ACC112 (cell line): ENCODE measurements around the gene RAMACL.

Experiments
- H2AFZ ChIP-seq: fragments of 200-600 bp; sonication (generic); one replicate; pipeline ENCODE4 v1.6.0; 2017; ENCODE audit warnings: antibody characterized with exemption, low read length; ENCODE audit not compliant: unreplicated experiment
- H3K27ac ChIP-seq: fragments of 200-600 bp; sonication (generic); 2 replicates; pipeline ENCODE4 v1.5.1; 2014; ENCODE audit warnings: low read depth, mild to moderate bottlenecking, antibody characterized with exemption, low read length, moderate library complexity
- H3K27me3 ChIP-seq: fragments of 200-600 bp; sonication (generic); 2 replicates; pipeline ENCODE4 v1.6.1; 2014; ENCODE audit warnings: mild to moderate bottlenecking, antibody characterized with exemption, low read length, moderate library complexity, mixed read lengths; ENCODE audit not compliant: insufficient read depth
- H3K36me3 ChIP-seq: fragments of 200-600 bp; sonication (generic); 2 replicates; pipeline ENCODE4 v1.6.1; 2016; ENCODE audit warnings: mild to moderate bottlenecking, antibody characterized with exemption, low read length, moderate library complexity, mixed read lengths; ENCODE audit not compliant: insufficient read depth
- H3K4me1 ChIP-seq: fragments of 200-600 bp; sonication (generic); one replicate; pipeline ENCODE4 v1.6.1; 2016; ENCODE audit warnings: low read length, mixed read lengths; ENCODE audit not compliant: insufficient read depth, unreplicated experiment, control insufficient read depth
- H3K4me3 ChIP-seq: fragments of 200-600 bp; sonication (generic); 2 replicates; pipeline ENCODE4 v1.5.1; 2014; ENCODE audit warnings: mild to moderate bottlenecking, low read depth, low read length
- H3K79me2 ChIP-seq: fragments of 200-600 bp; sonication (generic); one replicate; pipeline ENCODE4 v1.6.0; 2016; ENCODE audit warnings: low read length; ENCODE audit not compliant: control insufficient read depth, unreplicated experiment, insufficient read depth

RAMACL gene

GRCh38 chr6:166563200-166563599 is 23.3 kb downstream of the RAMACL start:
- H3K36me3 ChIP-seq, result peaks cover 8% of the 10 kb centered on the region; the same call in 1 of the 2 replicates
- H3K79me2 ChIP-seq, result peaks cover 65% of the 10 kb centered on the region
- H3K27ac ChIP-seq, result no peak overlapping the region
- no peaks in the 10 kb centered on the region for H3K27me3 ChIP-seq
- H3K4me1 ChIP-seq, result peaks cover 44% of the 10 kb centered on the region
- H3K4me3 ChIP-seq, result no peak overlapping the region
- no peak overlapping the region for H2AFZ ChIP-seq

- H3K4me3 ChIP-seq, result no peak overlapping the region
- H3K79me2 ChIP-seq, result peaks cover 63% of the 10 kb centered on the region
- peaks cover 44% of the 10 kb centered on the region for H3K4me1 ChIP-seq
- H2AFZ ChIP-seq, result no peak overlapping the region
- H3K36me3 ChIP-seq, result peaks cover 8% of the 10 kb centered on the region; the same call in 1 of the 2 replicates
- no peak overlapping the region for H3K27ac ChIP-seq
- H3K27me3 ChIP-seq, result no peaks in the 10 kb centered on the region
Measured at GRCh38 chr6:166562726-166563125, 23.8 kb downstream of the RAMACL start.

GRCh38 chr6:166561771-166562359 is 24.6 kb downstream of the RAMACL start:
- Histone ChIP-seq H3K4me1 (peaks cover 45% of the 10 kb centered on the region), H3K27ac (no peak overlapping the region), H2AFZ (no peak overlapping the region), H3K4me3 (no peak overlapping the region), H3K79me2 (peaks cover 61% of the 10 kb centered on the region), H3K36me3 (peaks cover 8% of the 10 kb centered on the region; the same call in 1 of the 2 replicates), H3K27me3 (no peaks in the 10 kb centered on the region)

DNA sequence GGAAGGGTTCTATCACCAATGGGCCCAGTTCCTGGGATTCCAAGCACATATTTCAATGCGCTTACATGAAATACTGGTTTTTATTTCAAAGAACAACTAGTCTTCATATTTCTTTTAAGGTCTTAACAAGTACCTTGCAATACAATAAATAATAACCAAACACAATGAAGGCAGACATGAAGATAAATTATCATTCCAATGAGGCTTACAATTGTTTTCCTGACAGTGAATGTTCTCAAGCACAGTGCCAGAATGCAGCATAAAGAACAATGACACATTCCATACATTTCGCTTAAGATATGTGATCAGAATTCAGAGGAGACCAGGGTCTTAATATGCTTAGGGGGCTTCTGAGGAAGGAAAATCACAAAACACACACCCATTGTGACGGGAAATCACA is 26.3 kb downstream of the RAMACL start:
- Histone ChIP-seq H3K27ac (peak overlapping the region; percentile 92), H3K36me3 (peaks cover 8% of the 10 kb centered on the region; the same call in 1 of the 2 replicates), H2AFZ (no peak overlapping the region), H3K4me3 (no peak overlapping the region), H3K4me1 (peaks cover 49% of the 10 kb centered on the region), H3K79me2 (peaks cover 58% of the 10 kb centered on the region), H3K27me3 (no peaks in the 10 kb centered on the region)

GRCh38 chr6:166559662-166560061 is 26.8 kb downstream of the RAMACL start:
- Histone ChIP-seq H3K79me2 (peaks cover 58% of the 10 kb centered on the region), H3K36me3 (peaks cover 4% of the 10 kb centered on the region; the same call in 1 of the 2 replicates), H3K4me3 (no peak overlapping the region), H3K27me3 (no peaks in the 10 kb centered on the region), H2AFZ (no peak overlapping the region), H3K4me1 (peaks cover 54% of the 10 kb centered on the region), H3K27ac (peak overlapping the region; percentile 92)

DNA sequence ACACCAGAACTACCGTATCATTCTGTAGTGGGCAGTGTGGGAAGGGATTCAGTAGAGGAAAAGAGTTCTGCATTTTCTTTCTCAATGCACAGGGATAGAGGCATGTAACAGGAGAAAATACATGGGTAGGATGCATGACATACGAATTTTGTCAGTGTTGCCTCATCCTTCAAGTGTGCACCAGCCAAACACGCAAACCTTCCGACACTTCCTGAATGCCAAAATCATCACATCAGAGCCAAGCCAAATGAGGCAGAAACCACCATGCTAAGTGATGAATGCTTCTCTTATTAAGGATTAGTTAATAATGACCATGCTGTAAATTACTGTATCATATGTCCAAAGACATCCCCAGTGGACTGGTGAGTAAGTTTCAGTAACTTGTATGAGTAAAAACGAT is 27.3 kb downstream of the RAMACL start:
- Histone ChIP-seq H3K27me3 (no peaks in the 10 kb centered on the region), H3K27ac (peak overlapping the region; percentile 92), H3K79me2 (peaks cover 59% of the 10 kb centered on the region), H3K4me1 (peaks cover 59% of the 10 kb centered on the region), H3K4me3 (no peak overlapping the region), H3K36me3 (no peaks in the 10 kb centered on the region; the same call in 1 of the 2 replicates), H2AFZ (no peak overlapping the region)

DNA sequence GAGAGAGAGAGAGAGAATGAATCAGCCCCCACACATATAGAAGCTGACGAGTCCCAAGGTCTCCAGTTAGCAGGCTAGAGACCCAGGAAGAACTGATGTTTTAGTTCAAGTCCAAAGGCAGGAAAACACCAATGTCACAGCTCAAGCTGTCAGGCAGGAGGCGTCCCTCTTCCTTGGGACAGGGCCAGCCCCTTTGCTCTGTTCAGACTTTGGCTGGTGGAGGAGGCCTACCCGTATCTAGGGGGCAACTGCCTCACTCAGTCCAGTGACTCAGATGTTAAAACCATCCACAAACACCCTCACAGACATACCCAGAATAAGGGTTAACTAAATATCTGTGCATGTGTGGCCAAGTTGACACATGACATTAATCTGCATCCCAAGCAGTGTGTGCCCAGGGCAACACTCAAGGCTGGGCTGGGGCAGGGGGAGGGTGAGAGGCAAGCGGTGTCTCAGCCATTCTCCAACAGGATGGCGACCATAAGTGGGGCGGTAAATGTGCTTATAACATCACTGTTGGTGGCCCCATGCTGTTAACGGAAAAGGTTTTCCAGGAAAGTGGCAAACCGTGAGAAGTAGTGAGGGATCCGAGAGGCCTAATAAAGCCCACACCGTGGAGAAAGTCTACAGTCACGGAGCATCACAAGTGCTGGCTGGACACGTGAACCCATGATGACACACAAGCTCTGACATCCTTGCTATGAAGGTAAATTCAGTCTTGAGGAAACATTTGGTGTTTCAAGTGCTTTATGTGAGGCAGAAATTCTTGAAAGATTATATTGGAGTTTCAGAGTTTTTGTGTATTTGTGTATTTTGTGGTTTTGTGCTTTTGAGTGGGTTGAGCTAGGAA is 28.1 kb downstream of the RAMACL start:
- H3K36me3 ChIP-seq, result no peaks in the 10 kb centered on the region; the same call in 1 of the 2 replicates
- H2AFZ ChIP-seq, result no peak overlapping the region
- no peak overlapping the region for H3K4me3 ChIP-seq
- no peaks in the 10 kb centered on the region for H3K27me3 ChIP-seq
- peak overlapping the region; percentile 92 for H3K27ac ChIP-seq
- peaks cover 66% of the 10 kb centered on the region for H3K4me1 ChIP-seq
- peaks cover 53% of the 10 kb centered on the region for H3K79me2 ChIP-seq

GRCh38 chr6:166556863-166557322 is 29.6 kb downstream of the RAMACL start:
- no peaks in the 10 kb centered on the region; the same call in 1 of the 2 replicates for H3K36me3 ChIP-seq
- H3K4me3 ChIP-seq, result 0 out of 2 replicates have a peak overlapping the region, but pooled peaks have one; percentile 8
- no peak overlapping the region for H2AFZ ChIP-seq
- peak overlapping the region; percentile 92 for H3K27ac ChIP-seq
- H3K27me3 ChIP-seq, result no peaks in the 10 kb centered on the region
- peaks cover 76% of the 10 kb centered on the region for H3K4me1 ChIP-seq
- H3K79me2 ChIP-seq, result peaks cover 59% of the 10 kb centered on the region

GRCh38 chr6:166556336-166556735 is 30.1 kb downstream of the RAMACL start:
- H3K27me3 ChIP-seq, result no peaks in the 10 kb centered on the region
- H3K79me2 ChIP-seq, result peaks cover 60% of the 10 kb centered on the region
- H3K4me3 ChIP-seq, result peak overlapping the region; percentile 8; the same call in 1 of the 2 replicates
- peaks cover 76% of the 10 kb centered on the region for H3K4me1 ChIP-seq
- H2AFZ ChIP-seq, result no peak overlapping the region
- H3K27ac ChIP-seq, result peak overlapping the region; percentile 92
- no peaks in the 10 kb centered on the region; the same call in 1 of the 2 replicates for H3K36me3 ChIP-seq

DNA sequence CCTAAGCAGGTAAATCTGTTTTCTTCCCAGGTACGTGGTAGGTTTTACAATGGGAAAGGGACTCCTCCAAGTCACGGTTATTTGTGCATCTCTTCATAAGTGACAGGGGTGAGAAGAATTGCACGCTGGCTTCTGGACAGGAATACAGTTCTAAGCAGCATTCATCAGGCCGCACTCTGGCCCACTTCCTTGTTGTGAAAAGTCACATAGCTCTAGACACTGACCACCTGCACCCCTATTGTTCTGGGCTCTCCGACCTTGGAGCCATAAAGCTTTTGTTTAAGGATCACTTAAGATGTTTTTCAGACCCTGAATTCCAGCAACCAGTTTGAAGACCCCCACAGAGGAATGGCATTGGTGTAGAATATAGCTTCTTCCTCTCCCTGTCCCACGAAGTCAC is 31.4 kb downstream of the RAMACL start:
- H2AFZ ChIP-seq, result no peak overlapping the region
- peak overlapping the region; percentile 92 for H3K27ac ChIP-seq
- no peaks in the 10 kb centered on the region for H3K27me3 ChIP-seq
- H3K4me1 ChIP-seq, result peaks cover 72% of the 10 kb centered on the region
- peaks cover 61% of the 10 kb centered on the region for H3K79me2 ChIP-seq
- peaks cover 4% of the 10 kb centered on the region for H3K36me3 ChIP-seq
- H3K4me3 ChIP-seq, result no peak overlapping the region
